ENCODE data around the gene TMEM45A.
"Not testable (repeated sequence)": the region's sequence is repeated elsewhere in the genome, so short reads cannot be mapped to it uniquely, and the experiment has no call there.

The TMEM45A gene

DNA sequence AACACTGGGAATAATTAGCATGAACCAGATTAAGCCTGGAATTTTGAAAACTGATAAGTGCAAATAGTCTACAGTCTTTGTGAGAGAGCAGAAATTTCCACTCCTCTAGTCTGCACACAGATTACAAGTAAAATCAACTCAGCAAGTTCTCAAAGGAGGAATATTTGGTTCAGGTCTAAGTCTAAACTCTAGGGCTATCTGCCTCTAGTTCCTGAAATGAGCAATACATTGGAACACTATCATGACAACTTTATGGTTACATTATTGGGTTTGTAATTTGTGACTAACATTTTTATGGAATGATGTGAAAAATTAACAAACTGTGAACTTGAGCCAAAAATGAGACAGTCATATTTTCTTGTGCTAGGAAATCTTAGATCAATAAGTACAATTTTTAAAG lies 86.2 kb downstream of the TMEM45A start:
- no peak for DNase-seq

DNA sequence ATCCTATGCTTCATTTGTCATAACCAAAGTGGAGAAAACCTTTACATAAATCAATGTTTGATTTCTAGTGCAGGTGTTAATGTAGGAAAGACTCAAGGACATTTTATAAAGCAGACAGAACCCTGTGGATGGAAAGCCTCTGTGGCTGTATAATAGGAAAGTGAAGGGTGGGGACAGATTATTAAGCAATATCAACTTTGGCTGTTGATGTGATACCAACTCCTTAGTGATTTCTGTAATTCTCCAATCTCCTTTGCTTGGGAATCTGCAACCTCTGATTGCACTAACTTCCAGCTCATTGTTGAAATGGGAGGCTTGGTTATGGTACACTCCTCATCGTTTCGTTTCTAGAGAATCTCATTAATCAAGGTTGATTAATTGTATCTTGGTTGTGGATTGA lies 87.7 kb downstream of the TMEM45A start:
- no peak for DNase-seq

DNA sequence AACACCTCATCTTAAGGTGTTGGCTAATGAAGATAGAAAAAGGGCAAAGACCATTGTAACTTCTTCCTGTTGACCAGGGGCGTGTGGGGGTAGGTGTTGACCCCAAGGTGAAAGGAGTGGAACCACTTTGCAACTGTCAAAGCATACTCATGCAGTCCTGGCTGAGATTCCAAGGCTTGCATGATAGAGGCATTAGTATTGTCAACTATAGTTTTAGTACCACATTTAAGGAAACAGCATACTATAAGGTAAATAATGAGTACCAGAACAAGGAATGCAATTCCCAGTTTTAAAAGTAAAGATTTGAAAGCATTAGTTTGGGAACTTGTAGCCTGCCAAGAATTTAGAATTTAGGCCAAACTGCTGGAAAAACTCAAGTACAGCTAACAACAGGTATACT lies 89.2 kb downstream of the TMEM45A start:
- no peak for DNase-seq

DNA sequence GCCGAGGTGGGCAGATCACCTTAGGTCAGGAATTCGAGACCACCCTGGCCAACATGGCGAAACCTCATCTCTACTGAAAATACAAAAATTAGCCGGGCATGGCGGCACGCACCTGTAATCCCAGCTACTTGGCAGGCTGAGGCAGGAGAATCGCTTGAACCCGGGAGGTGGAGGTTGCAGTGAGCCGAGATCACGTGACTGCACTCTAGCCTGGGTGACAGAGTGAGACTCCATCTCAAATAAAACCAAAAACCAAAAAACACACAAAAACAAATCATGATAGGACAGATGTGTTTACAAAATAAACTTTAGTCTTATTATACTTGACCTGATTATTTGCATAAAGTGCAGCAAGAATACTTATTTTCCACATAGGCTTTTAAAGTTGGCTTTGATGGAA lies 89.7 kb downstream of the TMEM45A start:
- DNase-seq, result not testable (repeated sequence)

DNA sequence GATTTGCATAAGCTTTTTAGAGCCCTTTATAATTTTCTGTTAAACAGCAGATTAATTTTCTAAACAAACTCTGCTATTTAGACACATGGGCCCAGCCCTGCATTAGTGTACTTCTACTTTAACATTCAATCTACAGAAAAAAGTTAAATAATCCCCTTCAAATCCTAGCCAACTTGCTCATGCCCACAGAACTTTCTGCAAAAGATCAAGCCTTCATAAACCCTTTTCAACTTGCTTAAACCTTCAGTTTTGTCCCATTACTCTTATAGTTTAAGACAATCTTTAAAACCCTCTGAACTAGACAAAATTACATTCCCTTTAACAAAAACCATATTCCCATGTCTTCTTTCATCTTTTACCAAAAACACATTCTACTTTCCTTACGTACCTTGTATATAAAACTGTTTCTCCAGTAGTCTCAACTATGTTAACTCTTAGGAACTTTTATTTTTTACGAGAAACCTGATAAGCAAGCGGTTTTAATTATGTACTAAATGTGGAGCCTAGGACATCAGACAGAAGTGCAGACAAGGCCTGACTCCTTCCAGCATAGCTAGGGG lies 91.8 kb downstream of the TMEM45A start:
- no peak for DNase-seq

DNA sequence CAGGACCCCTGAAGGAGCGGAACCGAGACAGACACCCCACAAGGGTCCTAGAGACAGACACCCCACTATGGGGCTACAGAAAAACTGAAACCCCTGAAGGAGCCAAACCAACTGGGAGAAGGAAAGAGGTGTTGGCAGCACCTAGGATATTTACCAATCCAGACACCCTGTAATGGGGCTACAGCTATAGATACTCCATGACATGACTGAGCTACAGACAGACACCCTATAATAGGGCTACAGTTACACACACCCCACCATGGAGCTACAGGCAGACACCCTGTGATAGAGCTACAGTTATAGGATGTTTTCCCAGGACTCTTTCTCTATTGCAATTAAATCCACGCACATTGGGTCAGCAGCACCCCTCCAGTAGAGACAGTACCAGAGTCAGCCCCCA lies 94.4 kb downstream of the TMEM45A start:
- no peak for DNase-seq

DNA sequence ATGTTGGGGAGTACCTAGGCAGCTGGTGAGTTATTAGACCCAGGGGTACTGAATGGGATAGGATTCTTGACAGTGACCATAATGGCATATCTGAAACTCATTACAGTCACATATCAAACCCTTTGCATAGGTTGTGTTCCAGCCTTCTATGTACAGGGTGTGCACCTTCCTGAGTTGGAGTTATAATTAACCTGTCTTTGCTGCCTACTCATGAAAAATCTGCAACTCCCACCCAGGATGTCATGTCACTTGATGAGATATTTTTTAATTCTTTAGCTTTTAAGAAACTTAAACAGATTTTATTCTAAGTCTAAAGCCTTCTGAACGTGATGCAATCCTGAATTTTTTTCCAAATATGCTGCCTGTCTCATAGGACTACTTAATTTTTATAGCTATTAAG lies 95.8 kb downstream of the TMEM45A start:
- DNase-seq, result no peak

DNA sequence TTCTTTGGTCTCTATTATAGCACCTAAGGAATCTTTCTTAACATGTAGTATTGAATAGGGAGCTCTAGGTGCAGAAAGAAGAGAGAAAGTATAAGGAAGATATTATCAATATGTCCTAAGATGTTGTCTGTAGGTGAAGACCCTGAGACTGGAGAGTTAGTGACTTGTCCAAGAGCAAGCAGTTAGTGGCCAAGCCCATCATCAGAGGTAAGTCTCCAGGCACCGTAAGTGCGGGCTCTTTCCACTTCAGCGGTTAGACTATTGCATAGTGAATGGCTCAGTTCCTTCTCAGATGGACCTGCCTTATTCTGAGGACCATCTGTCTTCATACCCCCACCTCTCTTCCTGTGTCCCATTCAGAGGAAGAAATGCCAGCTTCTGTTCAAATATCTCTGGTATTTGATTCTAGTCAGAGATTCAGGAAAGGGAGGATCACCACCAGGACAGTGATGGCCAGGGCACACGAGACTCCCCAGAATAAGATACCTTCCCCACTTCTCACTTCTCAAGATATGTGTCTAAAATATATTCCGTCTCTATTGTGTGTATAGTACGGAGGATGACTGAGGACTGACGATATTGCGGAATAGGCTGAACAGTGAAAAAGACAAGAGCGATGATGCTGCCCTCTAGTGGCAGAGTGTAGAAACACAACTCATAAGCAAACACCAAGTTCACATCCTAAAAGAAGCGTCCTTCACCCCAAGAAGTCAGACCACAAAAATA lies 97.9 kb downstream of the TMEM45A start:
- peak; percentile 74 for DNase-seq

DNA sequence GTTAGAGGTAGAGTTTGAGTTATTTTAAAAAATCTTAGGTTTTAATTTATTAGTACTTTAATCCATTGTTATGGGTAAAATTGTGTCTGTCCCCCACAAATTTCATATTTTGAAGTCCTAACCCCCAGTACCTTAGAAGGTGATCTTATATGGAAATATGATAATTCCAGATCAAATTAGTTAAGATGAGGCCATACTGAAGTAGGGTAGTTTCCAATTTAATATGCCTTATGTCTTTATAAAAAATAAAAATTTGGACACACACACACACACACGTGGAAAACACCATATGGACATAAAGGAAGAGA lies 98.4 kb downstream of the TMEM45A start:
- DNase-seq, result no peak

DNA sequence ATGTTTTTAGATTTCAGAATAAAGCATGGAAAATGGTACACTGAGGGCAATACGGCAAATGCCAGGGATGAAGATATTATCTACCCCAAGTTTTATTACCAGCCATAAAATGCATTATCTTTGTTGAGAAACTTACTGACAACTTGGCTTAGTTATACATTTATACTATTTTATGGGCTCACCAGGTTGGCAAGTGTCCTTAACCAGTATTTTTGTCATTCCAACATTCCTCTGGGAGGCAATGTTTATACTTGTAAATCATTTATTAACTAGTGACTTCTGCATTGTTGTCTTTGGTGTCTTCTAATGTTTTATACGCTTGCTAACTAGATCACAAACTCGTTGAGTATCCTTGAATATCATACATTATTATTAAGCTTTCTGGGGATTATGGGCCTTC lies 99.0 kb downstream of the TMEM45A start:
- no peak for DNase-seq

DNA sequence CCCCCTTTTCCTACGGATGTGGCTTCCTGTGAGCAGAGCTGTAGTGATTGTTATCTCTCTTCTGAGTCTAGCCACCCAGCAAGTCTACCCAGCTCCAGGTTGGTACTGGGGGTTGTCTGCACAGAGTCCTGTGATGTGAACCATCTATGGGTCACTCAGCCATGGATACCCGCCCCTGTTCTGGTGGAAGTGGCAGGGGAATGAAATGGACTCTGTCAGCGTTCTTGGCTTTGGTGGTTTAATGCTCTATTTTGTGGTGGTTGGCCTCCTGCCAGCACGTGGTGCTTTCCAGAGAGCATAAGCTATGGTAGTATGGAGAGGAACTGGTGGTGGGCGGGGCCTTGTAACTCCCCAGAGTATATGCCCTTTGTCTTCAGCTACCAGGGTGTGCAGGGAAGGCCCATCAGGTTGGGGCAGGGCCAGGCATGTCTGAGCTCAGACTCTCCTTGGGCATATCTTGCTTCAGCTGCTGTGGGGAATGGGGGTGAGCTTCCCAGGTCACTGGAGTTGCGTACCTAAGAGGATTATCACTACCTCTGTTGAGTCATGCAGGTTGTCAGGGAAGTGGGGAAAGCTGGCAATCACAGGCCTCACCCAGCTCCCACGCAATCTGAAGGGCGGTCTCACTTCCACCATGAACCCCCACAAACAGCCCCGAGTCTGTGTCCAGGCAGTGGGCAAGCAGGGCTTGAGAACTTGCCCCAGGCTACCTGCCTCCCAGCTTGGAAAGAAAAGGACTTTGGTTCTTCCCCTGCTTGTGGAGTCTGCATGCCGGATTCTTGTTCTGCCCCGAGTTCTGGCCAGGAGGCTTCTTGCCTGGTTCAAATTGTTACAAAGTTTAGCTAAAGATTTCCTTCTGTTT lies 108.0 kb downstream of the TMEM45A start:
- no peak for DNase-seq

DNA sequence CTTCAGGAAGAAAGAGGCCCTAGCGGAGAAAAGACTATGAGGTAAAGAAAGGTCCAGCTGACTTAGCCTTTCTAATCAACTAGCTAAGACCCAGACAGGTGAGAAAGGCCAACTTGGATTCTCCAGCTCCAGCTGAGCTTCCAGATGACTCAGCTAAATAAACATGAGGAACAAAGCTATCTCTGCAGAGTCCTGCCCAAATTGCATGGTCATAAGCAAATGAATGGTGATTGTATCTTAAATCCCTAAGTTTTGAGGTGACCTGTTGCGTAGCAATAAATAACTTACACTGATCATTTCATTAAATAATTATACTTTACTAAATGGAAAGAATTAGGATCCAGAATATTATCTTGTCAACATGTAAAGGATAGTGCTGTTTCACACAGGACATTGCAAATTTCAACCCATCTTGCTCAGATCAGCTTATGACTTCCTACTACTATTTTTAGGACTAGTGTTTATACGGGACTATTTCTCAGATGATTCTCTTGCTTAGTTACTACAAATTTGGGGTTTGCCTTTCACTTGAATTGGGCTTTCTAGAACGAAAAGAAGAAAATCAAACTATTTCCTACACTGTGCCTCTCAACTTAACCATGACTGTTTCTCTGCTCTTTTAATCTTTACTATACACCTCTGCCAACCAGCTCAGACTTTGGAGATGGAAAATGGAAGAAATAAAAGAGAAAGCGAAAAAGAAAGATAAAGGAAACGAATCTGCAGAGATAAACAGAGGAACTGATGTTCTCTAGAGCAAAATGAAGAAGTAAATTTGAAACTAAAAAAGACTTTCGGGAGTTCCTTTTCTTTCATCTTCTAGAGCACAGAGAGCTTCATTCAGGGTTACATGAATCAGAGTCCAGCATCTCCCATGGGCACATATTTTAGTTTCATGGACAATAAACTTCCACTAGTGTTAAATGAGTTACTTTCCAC lies 110.4 kb downstream of the TMEM45A start:
- DNase-seq, result peak; percentile 33 to 54

DNA sequence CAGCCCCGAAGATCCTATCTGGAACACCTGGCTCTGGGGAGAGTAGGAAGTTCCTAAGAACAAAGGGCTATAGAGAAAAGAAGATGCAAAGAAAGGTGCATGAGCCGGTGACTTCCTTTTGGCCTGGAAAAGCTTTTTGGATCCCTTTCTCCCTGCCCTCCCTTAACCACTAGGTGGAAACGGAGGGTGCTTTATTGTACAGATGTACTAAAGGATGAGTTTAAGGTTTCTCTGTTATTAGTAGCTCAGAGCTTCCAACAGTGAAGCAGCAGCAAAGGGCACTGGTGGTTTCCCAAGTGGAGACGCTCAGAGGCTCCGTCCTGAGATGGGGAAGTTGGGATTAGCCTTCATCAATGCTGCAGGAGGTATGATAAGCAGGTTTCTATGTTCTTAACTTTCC lies 111.0 kb downstream of the TMEM45A start:
- peak; percentile 18 to 32 for DNase-seq

DNA sequence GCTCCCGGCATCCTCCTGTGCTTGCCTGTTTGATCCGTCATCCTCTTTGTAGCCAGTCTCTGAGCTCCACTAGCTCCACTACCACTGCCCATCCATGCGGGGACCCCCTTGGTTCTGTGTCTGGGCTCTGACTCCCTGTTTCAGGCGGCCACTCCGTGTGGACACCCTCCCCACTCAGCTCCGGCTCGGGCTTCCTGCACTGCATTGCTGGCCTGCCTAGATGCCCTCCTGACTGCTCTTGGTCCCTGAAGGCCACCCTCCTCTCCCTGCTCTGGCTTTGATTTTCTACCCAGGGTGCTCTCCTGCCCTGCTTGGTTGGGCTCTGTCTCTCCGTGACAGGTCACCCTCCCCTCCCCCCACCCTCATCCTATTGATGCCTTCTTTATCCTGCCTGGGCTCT lies 112.9 kb downstream of the TMEM45A start:
- DNase-seq, result no peak

DNA sequence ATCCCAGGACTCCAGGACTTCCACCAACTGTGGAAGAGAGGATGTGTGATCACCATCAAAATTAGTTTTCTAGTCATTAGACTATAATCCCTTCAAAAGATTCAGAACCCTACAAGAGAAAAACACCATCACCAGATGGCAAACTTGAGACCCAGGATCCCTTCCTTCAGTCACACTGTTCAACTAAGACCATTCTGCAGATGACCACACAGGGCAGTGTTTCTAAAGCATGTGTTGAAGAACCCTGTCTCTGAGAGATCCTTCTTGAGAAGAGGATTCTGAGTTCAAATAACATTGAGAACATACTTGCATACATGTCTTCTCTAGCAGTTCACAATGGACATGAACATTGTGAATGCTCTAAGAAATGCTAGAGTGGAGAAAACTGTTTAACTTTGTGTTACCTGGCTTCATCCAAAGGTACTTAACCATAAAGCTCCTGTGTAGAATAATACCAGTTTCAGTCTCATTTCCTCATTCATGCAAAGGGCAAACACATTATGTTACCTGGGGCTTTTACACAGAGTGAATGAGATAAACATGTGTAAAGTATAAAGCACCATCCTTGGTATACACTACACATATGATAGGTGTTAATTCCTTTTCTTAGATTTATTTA lies 114.6 kb downstream of the TMEM45A start:
- DNase-seq, result no peak

DNA sequence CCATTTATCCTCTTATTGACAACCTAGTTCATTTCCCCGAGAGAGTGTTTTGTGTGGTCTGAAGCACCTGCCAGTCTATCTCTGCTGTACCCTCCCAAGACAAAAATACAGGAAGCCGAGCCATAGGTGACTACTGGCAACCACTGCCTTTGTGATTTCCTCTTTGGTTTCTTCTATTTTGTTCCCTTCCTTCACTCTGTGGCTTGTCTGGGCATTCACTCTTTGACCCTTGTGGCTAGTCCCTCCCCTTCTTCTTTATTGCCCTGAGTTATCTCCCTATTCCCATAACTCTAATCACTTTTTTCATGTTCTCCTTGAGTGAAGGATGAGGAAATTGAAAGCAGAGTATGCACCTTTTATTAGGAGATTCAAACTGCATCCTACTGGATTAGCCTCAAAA lies 116.9 kb downstream of the TMEM45A start, which contains the start of gene ADGRG7:
ADGRG7 (plus strand) TSS at position 297 of the 400 bp plus-strand sequence. CDS start 256 bp downstream, outside the sequence.
- no peak for DNase-seq

DNA sequence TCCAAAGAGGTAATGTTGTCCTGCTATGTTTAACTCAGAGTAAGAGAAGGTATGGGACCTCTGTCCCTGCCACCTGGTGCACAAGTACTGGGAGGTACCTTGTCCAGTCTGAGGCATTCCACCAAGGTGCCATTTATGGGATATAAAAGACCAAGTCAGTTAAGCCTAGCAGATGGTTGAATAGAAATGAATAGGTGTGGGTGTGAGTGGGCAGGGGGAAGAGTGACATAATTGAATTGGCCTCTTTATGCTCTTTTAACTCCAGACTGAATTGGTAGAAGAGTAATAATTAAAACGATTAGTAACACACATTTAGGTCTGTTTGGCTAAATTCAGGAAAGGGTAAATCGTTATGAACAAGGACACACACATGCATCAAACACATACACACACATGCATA lies 117.5 kb downstream of the TMEM45A start:
- DNase-seq, result no peak

DNA sequence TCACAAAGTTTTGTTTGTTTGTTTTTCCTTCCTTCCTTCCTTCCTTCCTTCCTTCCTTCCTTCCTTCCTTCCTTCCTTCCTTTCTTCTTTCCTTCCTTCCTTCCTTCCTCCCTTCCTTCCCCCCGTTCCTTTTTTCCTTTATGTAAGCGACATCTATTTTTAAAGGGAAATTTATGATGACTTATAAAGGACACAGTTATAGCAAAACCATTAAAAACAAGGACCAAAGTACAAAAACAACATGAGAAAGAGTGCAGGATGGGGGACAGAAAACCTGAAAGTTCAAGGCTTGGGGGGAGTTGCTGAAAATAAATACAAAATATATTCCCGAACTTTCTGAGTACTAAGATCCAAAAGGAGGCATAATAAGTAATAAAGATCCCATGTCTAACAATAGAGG lies 118.8 kb downstream of the TMEM45A start:
- no peak for DNase-seq

DNA sequence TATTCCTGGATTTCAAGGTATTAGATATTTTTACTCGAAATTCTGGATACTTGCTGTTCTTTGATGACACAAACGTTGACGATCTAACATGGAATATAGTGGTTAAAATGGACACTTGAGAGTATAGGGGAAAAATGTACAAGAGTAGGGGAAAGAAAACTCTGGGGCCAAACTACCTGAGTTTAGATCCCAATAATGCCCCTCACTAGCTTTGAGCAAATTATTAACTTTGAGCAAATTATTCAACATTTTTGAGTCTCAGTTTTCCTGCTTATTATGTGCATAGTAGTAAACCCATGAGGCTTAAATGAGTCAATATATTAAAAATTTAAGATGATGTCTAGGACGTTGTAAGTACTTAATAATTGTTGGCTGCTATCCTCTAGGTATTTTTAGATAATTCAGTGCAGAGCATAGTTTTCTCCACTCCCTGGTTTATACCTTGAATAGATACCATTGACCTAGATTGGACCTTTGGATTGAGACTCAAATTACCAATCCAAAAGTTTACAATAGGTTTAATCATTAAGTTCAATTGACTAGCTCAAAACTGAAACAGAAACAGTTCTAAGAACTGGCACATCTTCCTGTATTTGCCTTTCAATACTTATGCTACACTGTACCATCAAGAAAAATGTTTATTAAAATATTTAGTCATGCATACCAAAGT lies 121.4 kb downstream of the TMEM45A start:
- no peak for DNase-seq

DNA sequence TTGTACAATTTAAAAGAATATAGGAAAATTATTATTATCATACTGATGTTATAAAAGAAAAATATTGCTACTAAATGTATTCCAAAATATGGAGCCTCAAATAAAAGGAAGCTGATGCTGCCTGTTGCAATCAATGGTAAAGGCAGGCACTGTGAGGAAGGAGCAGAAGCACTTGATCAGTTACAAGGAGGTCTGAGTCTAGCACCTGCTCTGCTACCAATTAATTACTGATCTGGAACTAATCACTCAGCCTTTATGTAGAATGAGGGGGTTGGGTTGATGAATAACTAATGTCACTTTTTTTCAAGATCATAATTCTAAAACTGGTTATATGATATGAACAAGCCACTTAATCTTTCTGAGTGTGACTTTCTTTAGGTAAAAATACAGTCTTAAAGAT lies 122.5 kb downstream of the TMEM45A start:
- no peak for DNase-seq

DNA sequence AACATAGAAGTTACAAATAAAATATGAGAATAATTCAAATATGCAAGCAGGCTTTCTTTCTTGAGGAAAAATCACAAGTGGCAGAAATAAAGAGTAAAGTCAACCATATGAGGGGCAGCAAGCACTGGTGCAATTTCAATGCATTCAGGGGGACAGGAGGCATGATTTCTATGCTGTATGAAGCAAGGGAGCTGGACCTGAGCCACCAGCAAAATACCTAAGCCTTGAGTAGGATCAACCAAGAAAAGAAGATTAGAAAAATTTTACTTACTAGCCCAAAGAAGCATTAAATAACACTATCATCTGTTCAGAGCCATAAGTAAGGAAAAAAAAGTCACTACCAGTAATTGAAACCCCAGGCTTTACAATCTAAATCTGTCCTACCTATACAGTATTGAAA lies 123.3 kb downstream of the TMEM45A start:
- DNase-seq, result no peak

DNA sequence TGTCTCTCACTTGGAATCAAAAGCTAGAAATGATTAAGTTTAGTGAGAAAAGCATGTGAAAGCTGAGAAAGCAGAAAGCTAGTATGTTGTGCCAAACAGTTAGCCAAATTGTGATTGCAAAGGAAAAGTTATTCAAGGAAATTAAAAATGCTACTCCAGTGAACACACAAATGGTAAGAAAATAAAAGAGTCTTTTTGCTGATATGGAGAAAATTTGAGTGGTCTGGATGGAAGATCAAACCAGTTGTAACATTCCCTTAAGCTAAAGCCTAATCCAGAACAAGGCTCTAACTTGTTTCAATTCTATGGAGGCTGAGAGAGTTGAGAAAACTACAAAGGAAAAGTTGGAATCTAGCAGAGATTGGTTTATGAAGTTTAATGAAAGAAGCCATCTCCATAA lies 128.8 kb downstream of the TMEM45A start:
- no peak for DNase-seq

Data from inflammatory macrophage (primary cell).